ENCODE results near the gene COG3.

- TF ChIP-seq, protein P1, sequence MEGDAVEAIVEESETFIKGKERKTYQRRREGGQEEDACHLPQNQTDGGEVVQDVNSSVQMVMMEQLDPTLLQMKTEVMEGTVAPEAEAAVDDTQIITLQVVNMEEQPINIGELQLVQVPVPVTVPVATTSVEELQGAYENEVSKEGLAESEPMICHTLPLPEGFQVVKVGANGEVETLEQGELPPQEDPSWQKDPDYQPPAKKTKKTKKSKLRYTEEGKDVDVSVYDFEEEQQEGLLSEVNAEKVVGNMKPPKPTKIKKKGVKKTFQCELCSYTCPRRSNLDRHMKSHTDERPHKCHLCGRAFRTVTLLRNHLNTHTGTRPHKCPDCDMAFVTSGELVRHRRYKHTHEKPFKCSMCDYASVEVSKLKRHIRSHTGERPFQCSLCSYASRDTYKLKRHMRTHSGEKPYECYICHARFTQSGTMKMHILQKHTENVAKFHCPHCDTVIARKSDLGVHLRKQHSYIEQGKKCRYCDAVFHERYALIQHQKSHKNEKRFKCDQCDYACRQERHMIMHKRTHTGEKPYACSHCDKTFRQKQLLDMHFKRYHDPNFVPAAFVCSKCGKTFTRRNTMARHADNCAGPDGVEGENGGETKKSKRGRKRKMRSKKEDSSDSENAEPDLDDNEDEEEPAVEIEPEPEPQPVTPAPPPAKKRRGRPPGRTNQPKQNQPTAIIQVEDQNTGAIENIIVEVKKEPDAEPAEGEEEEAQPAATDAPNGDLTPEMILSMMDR (IDR thresholded peaks at IDR 0.05) = no peak
- no peak for TF ChIP-seq POLR2A (IDR thresholded peaks at IDR 0.05)
- TF ChIP-seq EP300 (IDR thresholded peaks at IDR 0.05) = no peak
Measured at GRCh38 chr13:45433381-45433790, 31.4 kb upstream of the COG3 start.
